HG03558 (cell line): ENCODE data around the gene KLK14.

Source experiments
- ATAC-seq: cut with Tn5 transposase; IDR thresholded peaks from one replicate; pipeline ENCODE4 v1.9.1; 2021; ENCODE audit warnings: moderate number of reproducible peaks; ENCODE audit not compliant: unreplicated experiment; ENCODE audit errors: extremely low read depth

The KLK14 gene

GRCh38 chr19:51059715-51060114, 23.0 kb downstream of the KLK14 start:
- no peak for ATAC-seq

GRCh38 chr19:51055866-51056265, 26.8 kb downstream of the KLK14 start:
- no peak for ATAC-seq

GRCh38 chr19:51047031-51047335, 35.7 kb downstream of the KLK14 start:
- ATAC-seq: no peak

- no peak for ATAC-seq
Observed at GRCh38 chr19:51044327-51044726, 38.4 kb downstream of the KLK14 start.

- ATAC-seq: no peak
Observed at GRCh38 chr19:51043497-51043896, 39.2 kb downstream of the KLK14 start.

GRCh38 chr19:51040151-51040550, 42.5 kb downstream of the KLK14 start:
- no peak for ATAC-seq

GRCh38 chr19:51036519-51036918, 46.2 kb downstream of the KLK14 start:
- ATAC-seq: no peak

- ATAC-seq: no peak
Observed at GRCh38 chr19:51034704-51035103, 48.0 kb downstream of the KLK14 start, which contains the start of gene KLK12. KLK12 (minus strand) TSS chr19:51035002; CDS start chr19:51034621, 381 bp downstream.

GRCh38 chr19:51031880-51032225, 50.8 kb downstream of the KLK14 start:
- ATAC-seq: no peak

- ATAC-seq: no peak
Observed at GRCh38 chr19:51031220-51031879, 51.3 kb downstream of the KLK14 start.

- ATAC-seq: no peak
Observed at GRCh38 chr19:51030631-51031030, 52.1 kb downstream of the KLK14 start.

GRCh38 chr19:51029718-51030117, 53.0 kb downstream of the KLK14 start:
- no peak for ATAC-seq
